SKM-1 treated with dmso at 0.1 percent for 144 hours (cell line): ENCODE measurements around the gene CUL5.
"Not testable (repeated sequence)": the region's sequence is repeated elsewhere in the genome, so short reads cannot be mapped to it uniquely, and the experiment has no call there.

Experiments used
- DNase-seq: peaks from one replicate; lab custom pipeline; 2025; ENCODE audit not compliant: unreplicated experiment; lab: John Stamatoyannopoulos, UW

Gene CUL5

GRCh38 chr11:108111126-108111525 lies 102.4 kb downstream of the CUL5 start:
- no peak for DNase-seq

DNA sequence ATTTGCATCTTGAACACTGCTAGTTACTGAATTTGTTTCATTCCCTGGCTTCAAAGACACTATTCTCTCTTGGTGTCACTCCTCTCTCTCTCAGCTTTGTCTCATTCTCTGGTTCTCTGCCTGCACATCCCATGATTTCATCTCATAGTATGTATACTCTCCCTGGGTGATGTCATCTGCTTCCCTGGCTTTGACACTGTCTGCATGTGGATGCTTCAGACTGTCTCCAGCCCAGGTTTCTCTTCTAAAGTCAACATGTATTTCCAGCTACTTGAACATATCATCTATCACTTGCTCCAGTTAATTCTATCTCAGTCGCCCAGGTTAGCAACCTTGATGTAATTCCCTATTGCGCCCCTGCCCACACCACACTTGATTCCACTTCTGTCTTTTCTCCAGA lies 103.4 kb downstream of the CUL5 start:
- no peak for DNase-seq

- no peak for DNase-seq
These were observed 106.9 kb downstream of the CUL5 start for GRCh38 chr11:108115500-108116140.

- peak; percentile 30 for DNase-seq
These were observed 109.2 kb downstream of the CUL5 start for GRCh38 chr11:108117746-108118371.

DNA sequence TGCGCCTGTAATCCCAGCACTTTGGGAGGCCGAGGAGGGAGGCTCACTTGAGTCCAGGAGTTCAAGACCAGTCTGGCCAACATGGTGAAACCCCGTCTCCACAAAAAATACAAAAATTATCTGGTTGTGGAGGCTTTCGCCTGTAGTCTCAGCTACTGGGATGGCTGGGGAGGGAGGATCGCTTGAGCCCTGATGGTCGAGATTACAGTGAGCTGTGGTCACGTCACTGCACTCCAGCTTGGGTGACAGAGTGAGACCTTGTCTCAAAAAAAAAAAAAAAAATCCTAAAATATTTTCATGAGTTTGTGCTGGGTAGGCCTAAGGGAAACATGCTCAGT lies 112.2 kb downstream of the CUL5 start:
- not testable (repeated sequence) for DNase-seq

DNA sequence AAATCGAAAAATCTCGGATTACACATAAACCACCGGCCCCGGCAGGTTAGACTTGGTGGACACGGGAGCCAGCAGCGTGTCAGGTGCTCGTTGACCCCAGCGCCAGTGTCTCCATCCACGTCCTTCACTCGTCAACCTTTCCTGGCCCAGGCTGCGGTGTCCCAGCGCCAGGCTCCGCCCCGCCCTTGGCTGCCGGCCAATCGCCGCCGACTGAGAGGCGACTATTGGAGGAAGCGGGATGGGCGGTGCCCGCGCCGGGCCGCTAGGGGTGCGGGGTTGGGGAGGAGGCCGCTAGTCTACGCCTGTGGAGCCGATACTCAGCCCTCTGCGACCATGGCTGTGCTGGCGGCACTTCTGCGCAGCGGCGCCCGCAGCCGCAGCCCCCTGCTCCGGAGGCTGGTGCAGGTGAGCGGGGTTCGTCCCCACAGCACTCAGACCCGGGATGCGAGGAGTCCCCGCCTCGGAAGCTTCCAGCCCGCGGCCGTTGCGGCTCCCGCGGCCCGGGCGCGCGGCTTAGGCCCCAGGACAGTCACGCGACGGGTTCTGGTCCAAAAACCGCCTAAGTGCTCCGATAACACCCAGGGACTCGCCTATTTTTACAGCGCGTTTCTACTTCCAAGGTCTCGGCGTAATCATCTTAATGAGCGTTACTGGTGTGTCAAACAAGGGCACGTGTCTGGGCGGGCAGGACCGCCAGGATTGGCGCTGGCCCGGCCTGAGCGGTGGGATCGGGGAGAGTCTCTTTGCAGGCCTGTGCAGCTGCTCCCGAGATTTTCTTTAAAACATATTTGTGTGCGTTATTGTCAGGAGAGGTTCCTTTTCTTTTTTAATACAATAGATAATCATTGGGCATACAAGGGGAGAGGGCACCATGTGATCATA lies 112.8 kb downstream of the CUL5 start, which contains the start of gene ACAT1:
Gene ACAT1 (plus strand): TSS at position 294 of the 882 bp plus-strand sequence. CDS start 40 bp downstream, at position 334.
- DNase-seq: peak; percentile 88

- no peak for DNase-seq
These were observed 113.5 kb downstream of the CUL5 start for GRCh38 chr11:108122166-108122628.

GRCh38 chr11:108125096-108125495 lies 116.4 kb downstream of the CUL5 start:
- DNase-seq: no peak

DNA sequence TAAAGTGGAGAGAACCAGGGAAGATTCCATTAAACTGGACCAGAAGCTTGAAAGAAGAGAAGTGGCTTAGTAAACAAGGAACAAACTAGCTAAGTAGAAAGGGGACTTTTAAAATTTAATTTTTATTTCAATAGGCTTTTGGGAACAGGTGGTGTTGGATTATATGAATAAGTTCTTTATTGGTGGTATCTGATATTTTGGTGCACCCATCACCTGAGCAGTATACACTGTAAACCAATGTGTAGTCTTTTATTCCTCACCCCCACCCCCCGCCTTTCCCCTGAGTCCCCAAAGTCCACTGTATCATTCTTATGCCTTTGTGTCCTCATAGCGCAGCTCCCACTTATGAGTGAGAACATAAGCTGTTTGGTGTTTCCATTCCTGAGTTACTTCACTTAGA lies 120.1 kb downstream of the CUL5 start:
- DNase-seq: no peak

GRCh38 chr11:108131993-108132392 lies 123.3 kb downstream of the CUL5 start:
- DNase-seq: no peak

GRCh38 chr11:108132993-108133538 lies 124.4 kb downstream of the CUL5 start:
- not testable (repeated sequence) for DNase-seq

DNA sequence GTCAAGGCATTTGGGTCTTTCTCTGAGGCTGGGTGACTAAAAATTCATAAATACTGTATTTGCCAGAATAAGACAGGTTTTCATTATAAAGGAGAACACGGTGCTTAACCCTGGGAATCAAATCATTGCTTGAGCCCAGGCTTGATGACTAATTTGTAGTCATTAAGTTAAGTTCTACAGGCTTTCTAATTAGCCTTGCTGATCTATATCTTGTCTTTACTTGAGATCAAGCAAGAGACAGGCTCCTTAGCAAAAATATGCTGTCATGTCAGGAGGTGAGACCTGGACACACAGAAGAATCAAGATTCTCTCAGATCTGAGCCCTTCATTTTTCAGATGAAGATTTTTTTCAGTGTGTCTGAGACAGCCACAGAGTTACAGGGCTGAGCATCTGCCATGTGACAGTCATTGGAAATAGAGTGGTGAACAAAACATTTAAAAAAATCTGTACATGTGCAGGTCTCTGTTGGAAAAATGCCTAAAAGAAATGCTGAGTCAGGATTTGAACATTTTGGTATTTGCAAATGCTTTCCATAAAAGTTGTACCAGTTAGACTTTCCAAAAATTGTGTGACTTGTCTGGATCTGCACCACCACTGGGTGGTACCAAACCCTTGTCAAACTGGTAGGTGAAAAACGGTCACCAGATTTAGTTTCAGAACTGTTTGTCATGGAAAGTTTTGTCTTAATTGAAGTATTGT lies 127.3 kb downstream of the CUL5 start:
- DNase-seq: no peak

DNA sequence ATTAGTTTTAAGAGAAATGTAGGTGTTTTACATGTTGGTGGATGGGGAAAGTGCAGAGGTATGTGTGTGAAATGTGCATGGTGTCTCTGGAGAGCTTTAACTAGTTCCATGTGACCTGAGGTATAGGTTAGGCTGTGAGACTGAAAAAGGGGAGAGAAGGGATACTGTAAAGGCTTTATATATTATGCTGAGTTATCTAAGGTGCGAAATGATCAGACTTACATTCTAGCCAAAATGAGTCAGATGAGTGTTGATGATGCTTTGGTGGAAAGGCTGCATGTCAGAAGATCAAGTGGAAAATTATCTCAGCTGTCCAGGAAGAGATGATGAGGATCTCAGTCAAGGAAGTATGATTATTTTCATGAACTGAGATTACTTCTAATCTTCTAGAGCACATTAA lies 128.5 kb downstream of the CUL5 start:
- no peak for DNase-seq

- no peak for DNase-seq
These were observed 133.6 kb downstream of the CUL5 start for GRCh38 chr11:108142304-108142703.

DNA sequence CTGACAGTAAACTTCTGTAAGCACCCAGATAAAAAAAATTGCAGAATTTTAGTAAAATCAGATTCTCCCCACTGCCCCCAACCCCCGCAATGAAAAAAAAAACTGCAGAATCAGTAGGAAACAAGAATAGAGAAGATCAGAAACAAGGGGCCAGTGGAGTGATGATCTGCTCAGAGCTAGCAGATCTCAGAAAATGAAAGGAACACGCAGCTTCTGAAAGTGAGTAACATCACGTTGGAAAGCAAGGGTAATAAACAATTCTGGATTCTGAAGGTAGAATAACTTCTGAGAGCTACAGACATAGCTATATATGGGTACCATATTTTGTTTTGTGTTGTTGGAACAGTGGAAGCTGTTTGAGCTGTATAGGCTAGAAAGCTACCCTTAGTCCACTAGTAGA lies 135.9 kb downstream of the CUL5 start:
- DNase-seq: no peak

DNA sequence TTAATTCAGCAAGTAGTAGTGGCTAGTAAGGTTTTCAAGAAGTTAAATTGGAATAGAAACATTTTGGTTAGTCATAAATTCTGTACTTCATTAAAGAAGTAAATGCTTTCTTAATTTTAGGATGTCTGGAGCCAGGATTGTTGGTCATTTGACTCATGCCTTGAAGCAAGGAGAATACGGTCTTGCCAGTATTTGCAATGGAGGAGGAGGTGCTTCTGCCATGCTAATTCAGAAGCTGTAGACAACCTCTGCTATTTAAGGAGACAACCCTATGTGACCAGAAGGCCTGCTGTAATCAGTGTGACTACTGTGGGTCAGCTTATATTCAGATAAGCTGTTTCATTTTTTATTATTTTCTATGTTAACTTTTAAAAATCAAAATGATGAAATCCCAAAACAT lies 138.5 kb downstream of the CUL5 start:
- no peak for DNase-seq

DNA sequence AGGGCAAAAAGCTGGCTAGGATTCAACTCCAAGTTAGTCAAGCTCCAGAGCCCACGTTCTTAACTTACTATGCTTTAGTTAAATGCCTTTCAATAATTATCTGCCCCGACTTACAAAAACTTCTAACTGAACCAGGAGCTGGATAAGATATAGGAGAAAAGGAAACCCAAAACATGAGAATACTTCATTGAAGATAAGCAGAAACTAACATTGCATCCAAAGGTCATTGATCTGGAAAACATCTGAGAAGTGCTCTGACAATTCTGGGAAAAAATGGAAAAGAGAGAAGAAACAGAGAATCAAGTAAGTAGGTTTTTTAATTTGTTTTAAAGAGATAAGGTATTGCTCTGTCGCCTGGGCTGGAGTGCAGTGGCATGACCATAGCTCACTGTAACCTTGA lies 139.9 kb downstream of the CUL5 start:
- no peak for DNase-seq

- no peak for DNase-seq
These were observed 145.9 kb downstream of the CUL5 start for GRCh38 chr11:108154591-108154990.
